ENCODE measurements around the gene DOK6.

Gene DOK6

GRCh38 chr18:69795791-69796190, 395.1 kb downstream of the DOK6 start:
- TF ChIP-seq CTCF (IDR thresholded peaks at IDR 0.05; ENCODE audit: low read depth, low read length): no peak

GRCh38 chr18:69804776-69805501, 404.3 kb downstream of the DOK6 start:
- in situ Hi-C loops (cut with HindIII; ENCODE audit: low sequenced_read_pairs): no loop called here
- TF ChIP-seq CTCF (IDR thresholded peaks at IDR 0.05; ENCODE audit: low read depth, low read length): no peak
- H3K4me3 ChIP-seq (ENCODE audit: low read depth, low read length): no peak overlapping the region
- no peak for DNase-seq (ENCODE audit: low read depth, low spot score)

More at GRCh38 chr18:69795791-69796190, 395.1 kb downstream of the DOK6 start:
- DNase-seq (ENCODE audit: low read depth, low spot score): peak; percentile 22
- in situ Hi-C loops (cut with HindIII; ENCODE audit: low sequenced_read_pairs): no loop called here
- H3K4me3 ChIP-seq (ENCODE audit: low read depth, low read length): no peak overlapping the region

GRCh38 chr18:69808399-69808798, 407.7 kb downstream of the DOK6 start:
- in situ Hi-C loops (cut with HindIII; ENCODE audit: low sequenced_read_pairs): no loop called here
- no peak overlapping the region for H3K4me3 ChIP-seq (ENCODE audit: low read depth, low read length)
- no peak for DNase-seq (ENCODE audit: low read depth, low spot score)
- no peak for TF ChIP-seq CTCF (IDR thresholded peaks at IDR 0.05; ENCODE audit: low read depth, low read length)

- TF ChIP-seq CTCF (IDR thresholded peaks at IDR 0.05; ENCODE audit: low read depth, low read length): no peak
- no peak overlapping the region for H3K4me3 ChIP-seq (ENCODE audit: low read depth, low read length)
- in situ Hi-C loops (cut with HindIII; ENCODE audit: low sequenced_read_pairs): no loop called here
- no peak for DNase-seq (ENCODE audit: low read depth, low spot score)
These were observed 412.9 kb downstream of the DOK6 start for GRCh38 chr18:69813559-69813958.

- TF ChIP-seq CTCF (IDR thresholded peaks at IDR 0.05; ENCODE audit: low read depth, low read length): no peak
- no peak overlapping the region for H3K4me3 ChIP-seq (ENCODE audit: low read depth, low read length)
- in situ Hi-C loops (cut with HindIII; ENCODE audit: low sequenced_read_pairs): no loop called here
- no peak for DNase-seq (ENCODE audit: low read depth, low spot score)
These were observed 414.2 kb downstream of the DOK6 start for GRCh38 chr18:69814861-69815385.

- in situ Hi-C loops (cut with HindIII; ENCODE audit: low sequenced_read_pairs): no loop called here
- no peak for TF ChIP-seq CTCF (IDR thresholded peaks at IDR 0.05; ENCODE audit: low read depth, low read length)
- no peak overlapping the region for H3K4me3 ChIP-seq (ENCODE audit: low read depth, low read length)
- DNase-seq (ENCODE audit: low read depth, low spot score): peak; percentile 45
These were observed 416.8 kb downstream of the DOK6 start for GRCh38 chr18:69817335-69817940.

Measured in astrocyte of the spinal cord (primary cell).